ENCODE data around the gene ATG13.

- TF ChIP-seq CTCF (IDR thresholded peaks at IDR 0.05) (no peak), POLR2A (IDR thresholded peaks at IDR 0.05) (peak in 1 of 2 donors; percentile 86)
Measured at GRCh38 chr11:46710821-46711269, 93.5 kb downstream of the ATG13 start.

Data from adrenal gland (tissue), 5 donors.